IgD-negative memory B cell (primary cell): Measurements from ENCODE around the gene FGGY. TPM values are rescaled to one million over a fixed set of nuclear protein-coding genes. Genes with fewer than 3 reads are reported as not detected.
A peak's percentile ranks its signal among the peaks of the same experiment; 100 is the strongest.
"Not testable (repeated sequence)": the region's sequence is repeated elsewhere in the genome, so short reads cannot be mapped to it uniquely, and the experiment has no call there.

ENCODE experiments used
- H3K27ac Mint-ChIP-seq, 3 donors: one replicate each; pipeline ENCODE4 v1.8.0; 2020 to 2022; ENCODE audit warnings: mild to moderate bottlenecking in 3 of 3, mixed read lengths in 3 of 3, moderate library complexity in 1 of 3
- H3K27me3 Mint-ChIP-seq: one replicate; pipeline ENCODE4 v1.8.0; 2021; ENCODE audit warnings: mixed read lengths
- H3K36me3 Mint-ChIP-seq: one replicate; pipeline ENCODE4 v1.8.0; 2020; ENCODE audit warnings: mild to moderate bottlenecking, mixed read lengths
- H3K4me1 Mint-ChIP-seq, 3 donors: one replicate each; pipeline ENCODE4 v1.8.0; 2020 to 2022; ENCODE audit warnings: mixed read lengths in 3 of 3, mild to moderate bottlenecking in 1 of 3
- H3K4me3 Mint-ChIP-seq, 4 donors: one replicate each; pipeline ENCODE4 v1.8.0; 2020 to 2022; ENCODE audit warnings: mild to moderate bottlenecking in 4 of 4, mixed read lengths in 4 of 4, moderate library complexity in 3 of 4
- H3K9me3 Mint-ChIP-seq, 3 donors: one replicate each; pipeline ENCODE4 v1.8.0; 2020 to 2021; ENCODE audit warnings: mixed read lengths in 3 of 3, mild to moderate bottlenecking in 1 of 3
- polyA plus RNA-seq: library from polyadenylated mRNA; unstranded; fragments of 300-500 nt; fragmentation: Illumina TruSeq; gene quantifications from one replicate; pipeline ENCODE4 v1.2.3, GENCODE V29; 2021

Gene FGGY
- 6.1 TPM for polyA plus RNA-seq

- Mint-ChIP-seq H3K27me3 (no peaks in the 10 kb centered on the region), H3K36me3 (peaks cover 4% of the 10 kb centered on the region), H3K9me3 (no peaks in the 10 kb centered on the region), H3K27ac (peak within 1 kb of the TSS; percentile 94 to 98 (median 97)), H3K4me1 (peaks cover 22 to 36% (median 27%) of the 10 kb centered on the region in 3 donors), H3K4me3 (peak within 1 kb of the TSS; percentile 88 to 97 (median 96))
These were observed at the start of gene FGGY for GRCh38 chr1:59296358-59297256. Gene FGGY, plus strand, starts transcription at chr1:59297094. Its CDS starts 24,456 bp downstream, at chr1:59321550.

- Mint-ChIP-seq H3K27me3 (no peaks in the 10 kb centered on the region), H3K4me3 (no peak overlapping the region), H3K27ac (no peak overlapping the region), H3K4me1 (no peaks in the 10 kb centered on the region), H3K36me3 (peaks cover 5% of the 10 kb centered on the region), H3K9me3 (peaks cover 6 to 8% (median 8%) of the 10 kb centered on the region in 3 donors)
These were observed 48.1 kb upstream of the FGGY start for GRCh38 chr1:59248758-59249157.

GRCh38 chr1:59249396-59250137, 47.3 kb upstream of the FGGY start:
- no peaks in the 10 kb centered on the region for H3K4me1 Mint-ChIP-seq
- peaks cover 6 to 8% (median 8%) of the 10 kb centered on the region in 3 donors for H3K9me3 Mint-ChIP-seq
- no peak overlapping the region for H3K4me3 Mint-ChIP-seq
- no peak overlapping the region for H3K27ac Mint-ChIP-seq
- H3K36me3 Mint-ChIP-seq = peaks cover 5% of the 10 kb centered on the region
- no peaks in the 10 kb centered on the region for H3K27me3 Mint-ChIP-seq

GRCh38 chr1:59251061-59251460, 45.8 kb upstream of the FGGY start:
- H3K27ac Mint-ChIP-seq, H3K27me3 Mint-ChIP-seq, H3K36me3 Mint-ChIP-seq, H3K9me3 Mint-ChIP-seq, H3K4me1 Mint-ChIP-seq, H3K4me3 Mint-ChIP-seq: not testable (repeated sequence)

GRCh38 chr1:59256429-59256828, 40.5 kb upstream of the FGGY start:
- H3K4me1 Mint-ChIP-seq, H3K27ac Mint-ChIP-seq, H3K27me3 Mint-ChIP-seq, H3K36me3 Mint-ChIP-seq, H3K4me3 Mint-ChIP-seq, H3K9me3 Mint-ChIP-seq: not testable (repeated sequence)

- Mint-ChIP-seq H3K27ac (no peak overlapping the region), H3K9me3 (peaks cover 0 to 3% (median 0%) of the 10 kb centered on the region in 3 donors), H3K36me3 (no peaks in the 10 kb centered on the region), H3K27me3 (no peaks in the 10 kb centered on the region), H3K4me3 (no peak overlapping the region), H3K4me1 (no peaks in the 10 kb centered on the region)
These were observed 38.4 kb upstream of the FGGY start for GRCh38 chr1:59258412-59259032.

- no peaks in the 10 kb centered on the region for H3K27me3 Mint-ChIP-seq
These were observed 35.4 kb upstream of the FGGY start for GRCh38 chr1:59261537-59261936.

GRCh38 chr1:59262631-59263030, 34.3 kb upstream of the FGGY start:
- peak overlapping the region in 1 of 3 donors; percentile 52 for H3K27ac Mint-ChIP-seq
- peaks cover 16 to 25% (median 20%) of the 10 kb centered on the region in 3 donors for H3K4me1 Mint-ChIP-seq
- H3K9me3 Mint-ChIP-seq = peaks cover 0 to 3% (median 0%) of the 10 kb centered on the region in 3 donors
- H3K4me3 Mint-ChIP-seq = no peak overlapping the region
- no peaks in the 10 kb centered on the region for H3K36me3 Mint-ChIP-seq
- no peaks in the 10 kb centered on the region for H3K27me3 Mint-ChIP-seq

More at GRCh38 chr1:59261537-59261936, 35.4 kb upstream of the FGGY start:
- H3K9me3 Mint-ChIP-seq = peaks cover 0 to 3% (median 0%) of the 10 kb centered on the region in 3 donors
- no peaks in the 10 kb centered on the region for H3K36me3 Mint-ChIP-seq
- no peak overlapping the region for H3K4me3 Mint-ChIP-seq
- peak overlapping the region in 1 of 3 donors; percentile 14 for H3K27ac Mint-ChIP-seq
- peaks cover 8 to 15% (median 11%) of the 10 kb centered on the region in 3 donors for H3K4me1 Mint-ChIP-seq

GRCh38 chr1:59263111-59263510, 33.8 kb upstream of the FGGY start:
- H3K4me1 Mint-ChIP-seq = peaks cover 16 to 26% (median 24%) of the 10 kb centered on the region in 3 donors
- no peaks in the 10 kb centered on the region for H3K36me3 Mint-ChIP-seq
- H3K27me3 Mint-ChIP-seq = no peaks in the 10 kb centered on the region
- peaks cover 0 to 3% (median 0%) of the 10 kb centered on the region in 3 donors for H3K9me3 Mint-ChIP-seq
- H3K27ac Mint-ChIP-seq = peak overlapping the region in 2 of 3 donors; percentile 3 to 52
- H3K4me3 Mint-ChIP-seq = peak overlapping the region in 1 of 4 donors; percentile 19

GRCh38 chr1:59265622-59266021, 31.3 kb upstream of the FGGY start:
- Mint-ChIP-seq H3K4me1 (peaks cover 16 to 35% (median 31%) of the 10 kb centered on the region in 3 donors), H3K27me3 (no peaks in the 10 kb centered on the region), H3K27ac (peak overlapping the region in 1 of 3 donors; percentile 61), H3K36me3 (no peaks in the 10 kb centered on the region), H3K4me3 (no peak overlapping the region), H3K9me3 (peaks cover 0 to 1% (median 0%) of the 10 kb centered on the region in 3 donors)

- Mint-ChIP-seq H3K36me3 (no peaks in the 10 kb centered on the region), H3K9me3 (no peaks in the 10 kb centered on the region), H3K4me1 (peaks cover 16 to 35% (median 31%) of the 10 kb centered on the region in 3 donors), H3K4me3 (peak overlapping the region in 2 of 4 donors; percentile 85 to 90), H3K27ac (peak overlapping the region; percentile 8 to 26 (median 20)), H3K27me3 (no peaks in the 10 kb centered on the region)
These were observed 30.5 kb upstream of the FGGY start for GRCh38 chr1:59266180-59266926.

GRCh38 chr1:59266927-59267293, 30.0 kb upstream of the FGGY start:
- Mint-ChIP-seq H3K4me1 (peaks cover 16 to 35% (median 32%) of the 10 kb centered on the region in 3 donors), H3K36me3 (no peaks in the 10 kb centered on the region), H3K4me3 (peak overlapping the region in 2 of 4 donors; percentile 35 to 90), H3K9me3 (no peaks in the 10 kb centered on the region), H3K27me3 (no peaks in the 10 kb centered on the region), H3K27ac (peak overlapping the region; percentile 8 to 20 (median 20))

GRCh38 chr1:59268406-59268805, 28.5 kb upstream of the FGGY start:
- H3K9me3 Mint-ChIP-seq = no peaks in the 10 kb centered on the region
- peak overlapping the region in 1 of 4 donors; percentile 39 for H3K4me3 Mint-ChIP-seq
- peaks cover 21 to 41% (median 41%) of the 10 kb centered on the region in 3 donors for H3K4me1 Mint-ChIP-seq
- no peaks in the 10 kb centered on the region for H3K27me3 Mint-ChIP-seq
- H3K27ac Mint-ChIP-seq = peak overlapping the region in 1 of 3 donors; percentile 42
- no peaks in the 10 kb centered on the region for H3K36me3 Mint-ChIP-seq

GRCh38 chr1:59271561-59272260, 25.2 kb upstream of the FGGY start:
- H3K4me1 Mint-ChIP-seq = peaks cover 11 to 28% (median 25%) of the 10 kb centered on the region in 3 donors
- H3K9me3 Mint-ChIP-seq = peaks cover 0 to 2% (median 0%) of the 10 kb centered on the region in 3 donors
- no peaks in the 10 kb centered on the region for H3K27me3 Mint-ChIP-seq
- H3K4me3 Mint-ChIP-seq = no peak overlapping the region
- no peaks in the 10 kb centered on the region for H3K36me3 Mint-ChIP-seq
- no peak overlapping the region for H3K27ac Mint-ChIP-seq
